ENCODE measurements around the gene CDH4. TPM values are rescaled to one million over a fixed set of nuclear protein-coding genes. Genes with fewer than 3 reads are reported as not detected.

The CDH4 gene
- total and polyA plus RNA-seq, 2 of the 8 experiments (the other 6 are each of a cell fraction or from before 2014, with no cell fraction given), result 4.3 to 7.9 TPM

DNA sequence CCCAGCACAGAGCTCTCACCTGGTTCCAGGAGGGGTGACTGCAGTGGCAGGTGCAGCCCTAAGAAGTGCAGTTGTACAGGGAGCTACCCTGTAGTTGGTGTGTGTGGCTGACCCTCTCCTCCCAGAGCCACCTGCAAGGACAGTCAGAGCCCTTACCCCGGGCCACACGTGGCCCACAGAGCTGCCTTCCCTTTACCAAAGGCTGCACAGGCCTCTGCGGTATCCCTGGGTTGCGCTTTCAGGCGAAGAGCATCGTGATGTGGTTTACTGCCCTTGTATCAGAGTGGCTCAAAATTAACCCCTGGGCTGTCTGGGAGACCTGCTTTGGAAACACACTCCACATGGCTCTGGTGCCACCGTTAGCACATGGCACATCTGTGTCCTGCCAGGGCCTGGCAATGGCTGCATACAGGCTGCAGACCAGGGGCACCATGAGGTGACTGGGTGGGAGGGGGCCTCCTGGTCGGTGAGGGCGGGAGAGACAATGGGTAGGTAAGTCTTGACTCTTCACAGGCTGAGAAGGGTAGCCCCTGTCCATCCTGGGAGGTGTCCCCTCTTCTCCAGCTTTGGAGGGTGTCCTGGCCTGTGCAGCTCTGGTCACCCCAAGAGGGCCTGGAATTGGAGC, 81.5 kb downstream of the CDH4 start:
- no peak overlapping the region for H2BK15ac ChIP-seq (ENCODE audit: low read length)
- no peak overlapping the region for H2AFZ ChIP-seq (ENCODE audit: low read length)
- H3K9me3 ChIP-seq (ENCODE audit: insufficient read depth in 2 of 2, low read depth in 1 of 2, low read length in 1 of 2), result no peaks in the 10 kb centered on the region; a peak in 1 of 4 replicates
- H3K23me2 ChIP-seq (ENCODE audit: low read depth, low read length), result peaks cover 4% of the 10 kb centered on the region; the same call in 1 of the 2 replicates
- peaks cover 3% of the 10 kb centered on the region; the same call in 1 of the 2 replicates for H3K79me1 ChIP-seq (ENCODE audit: low read depth, low read length)
- H3K36me3 ChIP-seq (ENCODE audit: control insufficient read depth in 2 of 4, insufficient read depth in 4 of 4, low read length in 3 of 4), result no peaks in the 10 kb centered on the region
- POLR2A ChIA-PET (ENCODE audit: partially characterized antibody), result interaction anchor here (0.7 kb wide), 1 partner anchor 11 kb away, joined by 3 read pairs; no protein-coding TSS in a partner anchor
- CTCF ChIA-PET (ENCODE audit: partially characterized antibody), result interaction anchor here (1.1 to 1.5 kb wide), 3 partner anchors 9 to 226 kb away, joined by 3 to 4 read pairs (median 3); no protein-coding TSS in a partner anchor
- no peak overlapping the region for H2BK120ac ChIP-seq (replicated peaks; ENCODE audit: low read depth, low read length)
- DNase-seq (ENCODE audit: low read depth in 1 of 2, low spot score in 2 of 2), result no peak
- peaks cover 0 to 4% (median 3%) of the 10 kb centered on the region in 4 experiments; a peak in 3 of 7 replicates for H3K27me3 ChIP-seq (replicated peaks in 1 of 4; ENCODE audit: control insufficient read depth in 3 of 4, extremely low read depth in 1 of 4, insufficient read depth in 3 of 4, low read length in 3 of 4)
- H4K8ac ChIP-seq (ENCODE audit: extremely low read depth, insufficient read depth, low read length), result no peak overlapping the region
- no peak overlapping the region for H4K91ac ChIP-seq (replicated peaks; ENCODE audit: insufficient read length, low read length)
- no peaks in the 10 kb centered on the region for H3K79me2 ChIP-seq (ENCODE audit: control insufficient read depth in 1 of 2, insufficient read depth in 2 of 2, low read length in 2 of 2)
- H3K14ac ChIP-seq (ENCODE audit: insufficient read length), result no peak overlapping the region
- no peak overlapping the region for H2BK20ac ChIP-seq (ENCODE audit: low read length)
- peaks cover 0 to 3% of the 10 kb centered on the region in 2 experiments for H4K20me1 ChIP-seq (replicated peaks in 1 of 2; ENCODE audit: control insufficient read depth in 1 of 2, insufficient read depth in 2 of 2, low read length in 2 of 2)
- H3K23ac ChIP-seq (ENCODE audit: insufficient read length), result no peak overlapping the region
- no peak for FAIRE-seq
- 86% methylated on average over 8 of the region's 9 CpGs; no CpG with 5 or more reads in 1 of the 2 experiments for WGBS, 2 experiments (ENCODE audit: extremely low coverage in 1 of 2, insufficient coverage in 1 of 2, insufficient read length in 1 of 2, insufficient replicate concordance in 2 of 2, low coverage in 1 of 2, low lambda C conversion rate in 2 of 2, missing lambda C conversion rate in 1 of 2)
- H3K27ac ChIP-seq (ENCODE audit: low read depth, low read length), result no peak overlapping the region
- no peak overlapping the region for H3K18ac ChIP-seq (ENCODE audit: extremely low read depth, low read length)
- no peak overlapping the region for H3K4me2 ChIP-seq (ENCODE audit: insufficient read depth in 1 of 2, low read depth in 2 of 2, low read length in 2 of 2)
- no peak overlapping the region for H2BK5ac ChIP-seq (ENCODE audit: low read depth, low read length)
- no peak overlapping the region for H3K4me3 ChIP-seq (ENCODE audit: extremely low read depth in 1 of 4, insufficient read depth in 2 of 4, low read depth in 3 of 4, low read length in 4 of 4)
- no peak overlapping the region for H2BK12ac ChIP-seq (ENCODE audit: low read depth, low read length)
- no peak overlapping the region for H2AK5ac ChIP-seq (ENCODE audit: low read depth, low read length)
- no peak overlapping the region for H4K5ac ChIP-seq (ENCODE audit: insufficient read length, low read depth, low read length)
- H3K9ac ChIP-seq (replicated peaks in 1 of 4; ENCODE audit: extremely low read depth in 1 of 4, low read depth in 3 of 4, low read length in 3 of 4), result no peak overlapping the region
- H3K4ac ChIP-seq (replicated peaks; ENCODE audit: insufficient read length, low read depth, low read length), result no peak overlapping the region
- 0 out of 7 replicates have a peak, but pooled peaks cover 0 to 1% (median 0%) of the 10 kb centered on the region in 4 experiments for H3K4me1 ChIP-seq (replicated peaks in 1 of 4; ENCODE audit: control insufficient read depth in 3 of 4, insufficient read depth in 4 of 4, low read length in 3 of 4)
- no peak overlapping the region for H3K56ac ChIP-seq (replicated peaks; ENCODE audit: insufficient read length, low read depth, low read length)
- TF ChIP-seq KDM1A (IDR thresholded peaks at IDR 0.05; ENCODE audit: borderline replicate concordance, low read length), result no peak
- no peak for TF ChIP-seq YY1 (IDR thresholded peaks at IDR 0.05; ENCODE audit: low read depth, low read length)
- TF ChIP-seq, protein P1, sequence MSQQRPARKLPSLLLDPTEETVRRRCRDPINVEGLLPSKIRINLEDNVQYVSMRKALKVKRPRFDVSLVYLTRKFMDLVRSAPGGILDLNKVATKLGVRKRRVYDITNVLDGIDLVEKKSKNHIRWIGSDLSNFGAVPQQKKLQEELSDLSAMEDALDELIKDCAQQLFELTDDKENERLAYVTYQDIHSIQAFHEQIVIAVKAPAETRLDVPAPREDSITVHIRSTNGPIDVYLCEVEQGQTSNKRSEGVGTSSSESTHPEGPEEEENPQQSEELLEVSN (IDR thresholded peaks at IDR 0.05), result no peak
- TF ChIP-seq SP2 (IDR thresholded peaks at IDR 0.05; ENCODE audit: low read length), result no peak
- no peak for TF ChIP-seq CEBPB (IDR thresholded peaks at IDR 0.05; ENCODE audit: low read depth, low read length)
- no peak for TF ChIP-seq TAF1 (IDR thresholded peaks at IDR 0.05; ENCODE audit: low read depth, low read length)
- no peak for TF ChIP-seq PHF8 (conservative IDR thresholded peaks at IDR 0.05; ENCODE audit: low read depth, low read length)
- TF ChIP-seq SAP30 (IDR thresholded peaks at IDR 0.05; ENCODE audit: insufficient read depth, insufficient replicate concordance, low read length), result no peak
- TF ChIP-seq CHD1 (IDR thresholded peaks at IDR 0.05; ENCODE audit: low read depth, low read length), result no peak
- TF ChIP-seq GABPA (IDR thresholded peaks at IDR 0.05; ENCODE audit: borderline replicate concordance, insufficient read depth, low read length), result no peak
- TF ChIP-seq CBX5 (IDR thresholded peaks at IDR 0.05; ENCODE audit: low read depth, low read length), result no peak
- TF ChIP-seq SIRT6 (IDR thresholded peaks at IDR 0.05; ENCODE audit: low read length), result no peak
- no peak for TF ChIP-seq BACH1 (IDR thresholded peaks at IDR 0.05; ENCODE audit: low read length)
- no peak for TF ChIP-seq SP4 (IDR thresholded peaks at IDR 0.05; ENCODE audit: low read length)

Data from H1 (cell line).